Neural cell (in vitro differentiated cells): ENCODE results near the gene WFDC1. TPM values are rescaled to one million over a fixed set of nuclear protein-coding genes. Genes with fewer than 3 reads are reported as not detected.

Experiments
- H2AFZ ChIP-seq: fragments of 200-600, 300-800 bp; sonication (generic), shearing (Covaris generic); 2 replicates; pipeline ENCODE4 v1.6.0; 2014; ENCODE audit warnings: low read depth, mild to moderate bottlenecking, antibody characterized with exemption, low read length, moderate library complexity
- H3F3A ChIP-seq: fragments of 200-600 bp; shearing (Covaris generic); 2 replicates; pipeline ENCODE4 v1.6.1; 2016; ENCODE audit warnings: mild to moderate bottlenecking, moderate library complexity, mixed read lengths, antibody characterized with exemption, low read length; ENCODE audit not compliant: insufficient read depth, poor library complexity, severe bottlenecking
- H3K27ac ChIP-seq: fragments of 200-600, 300-800 bp; sonication (generic), shearing (Covaris generic); 2 replicates; pipeline ENCODE4 v1.5.1; 2014; ENCODE audit warnings: mild to moderate bottlenecking, low read length, moderate library complexity
- H3K27me3 ChIP-seq: fragments of 300-800, 200-600 bp; sonication (generic), shearing (Covaris generic); 2 replicates; pipeline ENCODE4 v1.6.0; 2014; ENCODE audit warnings: mild to moderate bottlenecking, low read depth, low read length, moderate library complexity; ENCODE audit not compliant: insufficient read depth
- H3K36me3 ChIP-seq: fragments of 300-800, 200-600 bp; sonication (generic), shearing (Covaris generic); 2 replicates; pipeline ENCODE4 v1.5.1; 2014; ENCODE audit warnings: mild to moderate bottlenecking, antibody characterized with exemption, low read length, moderate library complexity; ENCODE audit not compliant: insufficient read depth
- H3K4me2 ChIP-seq: fragments of 300-800, 200-600 bp; sonication (generic), shearing (Covaris generic); 2 replicates; pipeline ENCODE4 v1.6.0; 2014; ENCODE audit warnings: mild to moderate bottlenecking, low read length
- H3K4me3 ChIP-seq: fragments of 300-800, 200-600 bp; sonication (generic), shearing (Covaris generic); 2 replicates; pipeline ENCODE4 v1.5.1; 2014; ENCODE audit warnings: mild to moderate bottlenecking, low read length, moderate library complexity
- H3K79me2 ChIP-seq: fragments of 200-600 bp; shearing (Covaris generic); replicated peaks from 2 replicates; pipeline ENCODE4 v1.6.0; 2014; ENCODE audit warnings: mild to moderate bottlenecking, low read length, moderate library complexity; ENCODE audit not compliant: insufficient read depth
- H3K9ac ChIP-seq: fragments of 300-800, 200-600 bp; sonication (generic), shearing (Covaris generic); 2 replicates; pipeline ENCODE4 v1.6.1; 2016; ENCODE audit warnings: mild to moderate bottlenecking, low read length, mixed read lengths
- H3K9me2 ChIP-seq: fragments of 200-600 bp; shearing (Covaris generic); 2 replicates; pipeline ENCODE4 v1.6.1; 2016; ENCODE audit warnings: mild to moderate bottlenecking, low read length, mixed read lengths; ENCODE audit not compliant: insufficient read depth
- H3K9me3 ChIP-seq: fragments of 200-600, 300-800 bp; sonication (generic), shearing (Covaris generic); 2 replicates; pipeline ENCODE4 v1.6.1; 2016; ENCODE audit warnings: mild to moderate bottlenecking, mixed run types, low read length, moderate library complexity, mixed read lengths
- H4K20me1 ChIP-seq: fragments of 200-600 bp; shearing (Covaris generic); 2 replicates; pipeline ENCODE4 v1.6.1; 2016; ENCODE audit warnings: mild to moderate bottlenecking, mixed run types; ENCODE audit not compliant: insufficient read depth
- EP300 ChIP-seq: fragments of 450-650 bp; conservative IDR thresholded peaks from 2 replicates; pipeline ENCODE4 v1.6.1; 2014; ENCODE audit warnings: antibody characterized with exemption, mild to moderate bottlenecking, moderate library complexity; ENCODE audit not compliant: poor library complexity, severe bottlenecking
- EZH2 ChIP-seq: fragments of 200-600, 300-800 bp; shearing (Covaris generic), sonication (generic); IDR thresholded peaks from 2 replicates; pipeline ENCODE4 v1.6.1; 2014; ENCODE audit warnings: antibody characterized with exemption, low read length, borderline replicate concordance, mild to moderate bottlenecking; ENCODE audit not compliant: insufficient read depth, poor library complexity, severe bottlenecking
- MXI1 ChIP-seq: fragments of 450-650 bp; conservative IDR thresholded peaks from 2 replicates; pipeline ENCODE4 v1.6.1; 2014; ENCODE audit warnings: antibody characterized with exemption, mild to moderate bottlenecking; ENCODE audit not compliant: poor library complexity, severe bottlenecking
- POLR2AphosphoS5 ChIP-seq: IDR thresholded peaks from 2 replicates; pipeline ENCODE4 v1.6.1; 2012
- RAD21 ChIP-seq: fragments of 450-650 bp; conservative IDR thresholded peaks from 2 replicates; pipeline ENCODE4 v1.6.1; 2014; ENCODE audit warnings: antibody characterized with exemption, mild to moderate bottlenecking, moderate library complexity
- SMC3 ChIP-seq: fragments of 450-650 bp; conservative IDR thresholded peaks from 2 replicates; pipeline ENCODE4 v1.6.1; 2014; ENCODE audit warnings: antibody characterized with exemption, mild to moderate bottlenecking, moderate library complexity; ENCODE audit not compliant: poor library complexity
- TAF1 ChIP-seq: IDR thresholded peaks from 2 replicates; pipeline ENCODE4 v1.6.1; 2012; ENCODE audit warnings: low read depth
- polyA plus RNA-seq: library from polyadenylated mRNA; depleted of rRNA; stranded (reverse); fragments of >200 nt; gene quantifications from 2 replicates; pipeline ENCODE4 v1.2.3, GENCODE V29; 2014
- TF ChIP-seq, protein P1 (sequence below): IDR thresholded peaks from 2 replicates; pipeline ENCODE4 v1.6.1; 2012; ENCODE audit warnings: borderline replicate concordance
- TF ChIP-seq, protein P2 (sequence below): fragments of 450-650 bp; IDR thresholded peaks from 2 replicates; pipeline ENCODE4 v1.5.1; 2014; ENCODE audit warnings: antibody characterized with exemption, mild to moderate bottlenecking, moderate library complexity; ENCODE audit not compliant: poor library complexity, severe bottlenecking

WFDC1 gene
- polyA plus RNA-seq, 1 donor from 2014 or later, result not detected

DNA sequence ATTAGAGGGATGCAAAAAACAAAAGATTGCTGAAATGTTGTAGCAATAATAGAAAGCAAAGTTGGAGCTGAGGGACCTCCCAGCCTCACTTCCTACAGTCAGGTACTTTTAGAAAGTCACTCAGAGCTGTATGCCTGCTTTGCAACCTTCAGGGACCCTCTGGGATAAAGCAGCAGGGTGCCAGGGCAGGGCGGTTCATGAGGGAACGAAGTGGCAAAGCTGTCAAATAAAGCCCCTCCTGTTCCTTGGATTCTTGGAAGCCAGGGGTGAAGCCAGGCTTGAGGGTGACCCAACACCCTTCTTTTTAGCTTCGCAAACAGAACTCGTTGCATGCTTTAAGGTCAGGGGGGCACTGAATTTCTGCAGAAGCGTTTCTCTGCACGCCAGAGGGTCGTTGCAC lies 74.4 kb downstream of the WFDC1 start:
- H3K27me3 ChIP-seq, result peaks cover 36% of the 10 kb centered on the region

DNA sequence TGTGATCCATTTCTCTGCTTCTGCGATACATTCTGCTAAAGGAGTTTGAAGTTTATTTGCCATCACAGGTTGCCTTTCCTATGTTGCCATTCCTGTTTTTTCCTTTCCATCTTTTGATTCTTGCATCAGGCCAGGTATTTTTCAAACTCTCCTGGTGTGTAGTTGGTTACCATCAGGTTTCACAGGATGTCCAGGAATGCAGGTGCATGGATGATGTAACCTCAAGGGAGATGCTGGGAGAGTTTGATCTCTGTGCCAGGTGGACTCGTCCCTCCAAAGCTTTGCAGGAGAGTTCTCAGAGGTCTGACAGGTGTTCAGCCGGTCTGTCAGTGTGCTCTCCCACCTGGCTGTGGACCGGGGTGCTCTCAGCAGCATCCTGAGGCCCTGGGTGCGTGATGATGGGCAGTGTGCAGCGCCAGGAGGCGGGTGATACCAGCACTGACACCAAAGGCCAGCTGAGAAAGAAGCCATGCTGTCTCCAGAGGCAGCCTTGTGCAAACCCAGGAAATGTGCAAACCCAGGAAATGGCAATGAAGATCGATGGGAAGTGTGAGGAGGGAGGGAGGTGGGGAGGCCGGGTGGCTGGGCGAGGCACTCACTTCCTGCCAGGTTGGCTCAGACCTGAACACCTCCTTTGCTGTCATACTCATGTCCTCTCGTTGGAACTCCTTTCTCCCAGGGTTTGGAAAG lies 75.4 kb downstream of the WFDC1 start:
- H3K27ac ChIP-seq, result no peak overlapping the region
- H3K9ac ChIP-seq, result no peak overlapping the region
- no peaks in the 10 kb centered on the region for H3K36me3 ChIP-seq
- no peak overlapping the region for H3K4me2 ChIP-seq
- H2AFZ ChIP-seq, result no peak overlapping the region
- H3K9me3 ChIP-seq, result no peaks in the 10 kb centered on the region
- H4K20me1 ChIP-seq, result no peaks in the 10 kb centered on the region
- H3K27me3 ChIP-seq, result peaks cover 36% of the 10 kb centered on the region
- no peak overlapping the region for H3K4me3 ChIP-seq
- no peaks in the 10 kb centered on the region for H3F3A ChIP-seq
- TF ChIP-seq POLR2AphosphoS5, result no peak
- TF ChIP-seq, protein P1, sequence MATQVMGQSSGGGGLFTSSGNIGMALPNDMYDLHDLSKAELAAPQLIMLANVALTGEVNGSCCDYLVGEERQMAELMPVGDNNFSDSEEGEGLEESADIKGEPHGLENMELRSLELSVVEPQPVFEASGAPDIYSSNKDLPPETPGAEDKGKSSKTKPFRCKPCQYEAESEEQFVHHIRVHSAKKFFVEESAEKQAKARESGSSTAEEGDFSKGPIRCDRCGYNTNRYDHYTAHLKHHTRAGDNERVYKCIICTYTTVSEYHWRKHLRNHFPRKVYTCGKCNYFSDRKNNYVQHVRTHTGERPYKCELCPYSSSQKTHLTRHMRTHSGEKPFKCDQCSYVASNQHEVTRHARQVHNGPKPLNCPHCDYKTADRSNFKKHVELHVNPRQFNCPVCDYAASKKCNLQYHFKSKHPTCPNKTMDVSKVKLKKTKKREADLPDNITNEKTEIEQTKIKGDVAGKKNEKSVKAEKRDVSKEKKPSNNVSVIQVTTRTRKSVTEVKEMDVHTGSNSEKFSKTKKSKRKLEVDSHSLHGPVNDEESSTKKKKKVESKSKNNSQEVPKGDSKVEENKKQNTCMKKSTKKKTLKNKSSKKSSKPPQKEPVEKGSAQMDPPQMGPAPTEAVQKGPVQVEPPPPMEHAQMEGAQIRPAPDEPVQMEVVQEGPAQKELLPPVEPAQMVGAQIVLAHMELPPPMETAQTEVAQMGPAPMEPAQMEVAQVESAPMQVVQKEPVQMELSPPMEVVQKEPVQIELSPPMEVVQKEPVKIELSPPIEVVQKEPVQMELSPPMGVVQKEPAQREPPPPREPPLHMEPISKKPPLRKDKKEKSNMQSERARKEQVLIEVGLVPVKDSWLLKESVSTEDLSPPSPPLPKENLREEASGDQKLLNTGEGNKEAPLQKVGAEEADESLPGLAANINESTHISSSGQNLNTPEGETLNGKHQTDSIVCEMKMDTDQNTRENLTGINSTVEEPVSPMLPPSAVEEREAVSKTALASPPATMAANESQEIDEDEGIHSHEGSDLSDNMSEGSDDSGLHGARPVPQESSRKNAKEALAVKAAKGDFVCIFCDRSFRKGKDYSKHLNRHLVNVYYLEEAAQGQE, result no peak
- TF ChIP-seq TAF1, result no peak
- TF ChIP-seq, protein P2, sequence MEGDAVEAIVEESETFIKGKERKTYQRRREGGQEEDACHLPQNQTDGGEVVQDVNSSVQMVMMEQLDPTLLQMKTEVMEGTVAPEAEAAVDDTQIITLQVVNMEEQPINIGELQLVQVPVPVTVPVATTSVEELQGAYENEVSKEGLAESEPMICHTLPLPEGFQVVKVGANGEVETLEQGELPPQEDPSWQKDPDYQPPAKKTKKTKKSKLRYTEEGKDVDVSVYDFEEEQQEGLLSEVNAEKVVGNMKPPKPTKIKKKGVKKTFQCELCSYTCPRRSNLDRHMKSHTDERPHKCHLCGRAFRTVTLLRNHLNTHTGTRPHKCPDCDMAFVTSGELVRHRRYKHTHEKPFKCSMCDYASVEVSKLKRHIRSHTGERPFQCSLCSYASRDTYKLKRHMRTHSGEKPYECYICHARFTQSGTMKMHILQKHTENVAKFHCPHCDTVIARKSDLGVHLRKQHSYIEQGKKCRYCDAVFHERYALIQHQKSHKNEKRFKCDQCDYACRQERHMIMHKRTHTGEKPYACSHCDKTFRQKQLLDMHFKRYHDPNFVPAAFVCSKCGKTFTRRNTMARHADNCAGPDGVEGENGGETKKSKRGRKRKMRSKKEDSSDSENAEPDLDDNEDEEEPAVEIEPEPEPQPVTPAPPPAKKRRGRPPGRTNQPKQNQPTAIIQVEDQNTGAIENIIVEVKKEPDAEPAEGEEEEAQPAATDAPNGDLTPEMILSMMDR, result no peak
- TF ChIP-seq EZH2, result no peak
- TF ChIP-seq MXI1, result no peak
- no peak for TF ChIP-seq EP300
- no peak for TF ChIP-seq SMC3
- no peak for TF ChIP-seq RAD21
- H3K79me2 ChIP-seq, result no peaks in the 10 kb centered on the region
- no peaks in the 10 kb centered on the region for H3K9me2 ChIP-seq

More for the DNA sequence above, 74.4 kb downstream of the WFDC1 start:
- Histone ChIP-seq H2AFZ (no peak overlapping the region), H3F3A (no peaks in the 10 kb centered on the region), H3K36me3 (no peaks in the 10 kb centered on the region), H3K4me3 (no peak overlapping the region), H3K4me2 (no peak overlapping the region), H3K9ac (no peak overlapping the region), H3K9me2 (no peaks in the 10 kb centered on the region), H3K27ac (no peak overlapping the region), H4K20me1 (no peaks in the 10 kb centered on the region), H3K79me2 (no peaks in the 10 kb centered on the region), H3K9me3 (no peaks in the 10 kb centered on the region)
- TF ChIP-seq, protein P2, result no peak
- no peak for TF ChIP-seq POLR2AphosphoS5
- TF ChIP-seq EP300, result no peak
- TF ChIP-seq RAD21, result no peak
- TF ChIP-seq EZH2, result no peak
- no peak for TF ChIP-seq SMC3
- TF ChIP-seq, protein P1, result no peak
- TF ChIP-seq MXI1, result no peak
- TF ChIP-seq TAF1, result no peak
